ENCODE results near the gene AMPH.

DNA sequence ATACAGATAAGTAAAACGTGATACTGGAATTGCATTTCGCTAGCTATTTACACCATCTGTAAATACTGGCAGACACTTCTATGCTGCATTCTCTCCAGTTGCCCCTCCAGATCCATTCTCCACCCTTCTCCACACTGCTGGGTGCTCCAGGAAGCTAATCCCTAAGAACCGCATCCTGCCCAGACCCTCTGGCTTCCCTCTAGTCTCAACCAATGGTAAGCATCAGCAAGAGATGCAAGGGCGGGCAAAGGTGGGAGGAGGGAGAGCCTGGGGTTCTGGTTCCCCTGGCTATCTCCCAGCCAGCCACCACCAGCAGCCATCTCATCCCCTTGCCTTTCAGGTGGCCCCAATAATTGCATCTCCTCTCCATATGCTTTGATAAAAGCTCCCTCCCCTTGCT, 84.4 kb downstream of the AMPH start:
- TF ChIP-seq CTCF (IDR thresholded peaks at IDR 0.05) (no peak), POLR2A (IDR thresholded peaks at IDR 0.05) (no peak), EP300 (IDR thresholded peaks at IDR 0.05) (no peak)

All from upper lobe of left lung (tissue), 4 donors.